ENCODE data around the gene AGRN. TPM values are rescaled to one million over a fixed set of nuclear protein-coding genes. Genes with fewer than 3 reads are reported as not detected.
A peak's percentile ranks its signal among the peaks of the same experiment; 100 is the strongest.

AGRN gene
- total RNA-seq, 1 experiment from 2014 or later: 175 TPM

GRCh38 chr1:1089731-1090423 lies 70.0 kb downstream of the AGRN start:
- no peak overlapping the region for H3K4me3 Mint-ChIP-seq

More at GRCh38 chr1:1089731-1090423, 70.0 kb downstream of the AGRN start:
- no peak overlapping the region for H2BK120ac ChIP-seq (ENCODE audit: low read depth, low read length, poor library complexity, severe bottlenecking)
- no peak overlapping the region for H3T11ph ChIP-seq (ENCODE audit: low read length)
- no peak overlapping the region for H3K4me2 ChIP-seq (ENCODE audit: insufficient read depth, insufficient read length, low read length)
- no peak overlapping the region for H2AK5ac ChIP-seq (ENCODE audit: insufficient read length, low read length)
- no peaks in the 10 kb centered on the region for H3K9me3 ChIP-seq (ENCODE audit: control insufficient read depth, low read depth, low read length)
- WGBS (ENCODE audit: extremely low coverage, insufficient read length, low lambda C conversion rate): no CpG with 5 or more reads among the region's 22 CpGs
- no peak for TF ChIP-seq CTCF (conservative IDR thresholded peaks at IDR 0.05)
- no peak overlapping the region for H4K8ac ChIP-seq (replicated peaks; ENCODE audit: insufficient read length, low read depth, low read length)
- no peak overlapping the region for H2BK15ac ChIP-seq (ENCODE audit: low read depth, low read length)
- Mint-ChIP-seq H3K9me3 (peaks cover 2 to 13% of the 10 kb centered on the region in 2 experiments; a peak in 2 of 5 replicates), H3K27me3 (ENCODE audit: low read depth) (peaks cover 4% of the 10 kb centered on the region), H3K4me1 (no peaks in the 10 kb centered on the region), H3K36me3 (ENCODE audit: insufficient read depth in 1 of 3, low read depth in 3 of 3) (peaks cover 0 to 14% (median 0%) of the 10 kb centered on the region in 3 experiments; a peak in 3 of 7 replicates), H3K27ac (peak overlapping the region in 1 of 3 experiments; percentile 77; a peak in 1 of 7 replicates)
- no peak for DNase-seq
- no peaks in the 10 kb centered on the region for H3K23me2 ChIP-seq (ENCODE audit: insufficient read length, low read depth, low read length, poor library complexity, severe bottlenecking)
- H3K14ac ChIP-seq (ENCODE audit: insufficient read depth, low read length): no peak overlapping the region
- H3K4me1 ChIP-seq (ENCODE audit: insufficient read depth, low read length): no peaks in the 10 kb centered on the region
- H3K56ac ChIP-seq (ENCODE audit: insufficient read length, low read depth, low read length): no peak overlapping the region
- no peak overlapping the region for H3K27ac ChIP-seq (ENCODE audit: insufficient read length, low read depth, low read length)
- no peak overlapping the region for H3K9ac ChIP-seq (ENCODE audit: extremely low read depth, insufficient read length, low read length)
- no peak overlapping the region for H3K4ac ChIP-seq (ENCODE audit: low read depth, low read length)
- no peak overlapping the region for H2AFZ ChIP-seq (ENCODE audit: low read length)
- H2BK20ac ChIP-seq (ENCODE audit: low read depth, low read length, poor library complexity, severe bottlenecking): no peak overlapping the region
- H4K5ac ChIP-seq (ENCODE audit: insufficient read length, low read depth, low read length): no peak overlapping the region
- H3K79me2 ChIP-seq (ENCODE audit: insufficient read depth, low read length): no peaks in the 10 kb centered on the region
- no peak overlapping the region for H2BK5ac ChIP-seq (ENCODE audit: insufficient read length, low read length)
- no peak overlapping the region for H2BK12ac ChIP-seq (ENCODE audit: insufficient read length, low read depth, low read length)
- H4K20me1 ChIP-seq (ENCODE audit: control insufficient read depth, insufficient read depth, insufficient read length): no peaks in the 10 kb centered on the region
- no peak overlapping the region for H3K18ac ChIP-seq (ENCODE audit: insufficient read length, low read depth, low read length)
- H4K91ac ChIP-seq (ENCODE audit: insufficient read length, low read depth, low read length): no peak overlapping the region
- no peaks in the 10 kb centered on the region for H3K79me1 ChIP-seq (ENCODE audit: insufficient read depth, low read depth, low read length, poor library complexity, severe bottlenecking)
- H3K27me3 ChIP-seq (ENCODE audit: insufficient read depth, low read length): no peaks in the 10 kb centered on the region
- no peak overlapping the region for H3K23ac ChIP-seq (ENCODE audit: insufficient read length, low read depth, low read length)

All from H9 (cell line).